ENCODE measurements around the gene ADAMTSL1. TPM values are rescaled to one million over a fixed set of nuclear protein-coding genes. Genes with fewer than 3 reads are reported as not detected.

ADAMTSL1 gene
- total RNA-seq, 1 experiment from 2014 or later: 0.94 TPM

GRCh38 chr9:18447541-18447940 is 26.4 kb upstream of the ADAMTSL1 start:
- POLR2A ChIA-PET: no interaction called here
- no peaks in the 10 kb centered on the region for H3K4me1 Mint-ChIP-seq
- CTCF ChIA-PET: interaction anchor here (0.9 kb wide), 1 partner anchor 193 kb away, joined by 3 read pairs; no protein-coding TSS in a partner anchor
- TF ChIP-seq SP1 (CRISPR knock-in tag; conservative IDR thresholded peaks at IDR 0.05) (no peak), NR3C1 (CRISPR knock-in tag; conservative IDR thresholded peaks at IDR 0.05; ENCODE audit: low read depth) (no peak), NFATC4 (CRISPR knock-in tag; IDR thresholded peaks at IDR 0.05) (no peak), ZNF416 (CRISPR knock-in tag; IDR thresholded peaks at IDR 0.05) (no peak), CREM (CRISPR knock-in tag; IDR thresholded peaks at IDR 0.05) (no peak), ATF1 (CRISPR knock-in tag; IDR thresholded peaks at IDR 0.05) (no peak), ZNF425 (CRISPR knock-in tag; conservative IDR thresholded peaks at IDR 0.05) (no peak), TEAD1 (CRISPR knock-in tag; IDR thresholded peaks at IDR 0.05) (no peak), ZNF281 (CRISPR knock-in tag; IDR thresholded peaks at IDR 0.05) (no peak), AR (CRISPR knock-in tag; IDR thresholded peaks at IDR 0.05) (no peak), NR1H2 (CRISPR knock-in tag; IDR thresholded peaks at IDR 0.05) (no peak)
- TF ChIP-seq, protein P1, sequence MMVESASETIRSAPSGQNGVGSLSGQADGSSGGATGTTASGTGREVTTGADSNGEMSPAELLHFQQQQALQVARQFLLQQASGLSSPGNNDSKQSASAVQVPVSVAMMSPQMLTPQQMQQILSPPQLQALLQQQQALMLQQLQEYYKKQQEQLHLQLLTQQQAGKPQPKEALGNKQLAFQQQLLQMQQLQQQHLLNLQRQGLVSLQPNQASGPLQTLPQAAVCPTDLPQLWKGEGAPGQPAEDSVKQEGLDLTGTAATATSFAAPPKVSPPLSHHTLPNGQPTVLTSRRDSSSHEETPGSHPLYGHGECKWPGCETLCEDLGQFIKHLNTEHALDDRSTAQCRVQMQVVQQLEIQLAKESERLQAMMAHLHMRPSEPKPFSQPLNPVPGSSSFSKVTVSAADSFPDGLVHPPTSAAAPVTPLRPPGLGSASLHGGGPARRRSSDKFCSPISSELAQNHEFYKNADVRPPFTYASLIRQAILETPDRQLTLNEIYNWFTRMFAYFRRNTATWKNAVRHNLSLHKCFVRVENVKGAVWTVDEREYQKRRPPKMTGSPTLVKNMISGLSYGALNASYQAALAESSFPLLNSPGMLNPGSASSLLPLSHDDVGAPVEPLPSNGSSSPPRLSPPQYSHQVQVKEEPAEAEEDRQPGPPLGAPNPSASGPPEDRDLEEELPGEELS (CRISPR knock-in tag; IDR thresholded peaks at IDR 0.05): no peak
- TF ChIP-seq, protein P2, sequence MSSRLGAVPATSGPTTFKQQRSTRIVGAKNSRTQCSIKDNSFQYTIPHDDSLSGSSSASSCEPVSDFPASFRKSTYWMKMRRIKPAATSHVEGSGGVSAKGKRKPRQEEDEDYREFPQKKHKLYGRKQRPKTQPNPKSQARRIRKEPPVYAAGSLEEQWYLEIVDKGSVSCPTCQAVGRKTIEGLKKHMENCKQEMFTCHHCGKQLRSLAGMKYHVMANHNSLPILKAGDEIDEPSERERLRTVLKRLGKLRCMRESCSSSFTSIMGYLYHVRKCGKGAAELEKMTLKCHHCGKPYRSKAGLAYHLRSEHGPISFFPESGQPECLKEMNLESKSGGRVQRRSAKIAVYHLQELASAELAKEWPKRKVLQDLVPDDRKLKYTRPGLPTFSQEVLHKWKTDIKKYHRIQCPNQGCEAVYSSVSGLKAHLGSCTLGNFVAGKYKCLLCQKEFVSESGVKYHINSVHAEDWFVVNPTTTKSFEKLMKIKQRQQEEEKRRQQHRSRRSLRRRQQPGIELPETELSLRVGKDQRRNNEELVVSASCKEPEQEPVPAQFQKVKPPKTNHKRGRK (CRISPR knock-in tag; IDR thresholded peaks at IDR 0.05; ENCODE audit: borderline replicate concordance): no peak
- TF ChIP-seq, protein P3, sequence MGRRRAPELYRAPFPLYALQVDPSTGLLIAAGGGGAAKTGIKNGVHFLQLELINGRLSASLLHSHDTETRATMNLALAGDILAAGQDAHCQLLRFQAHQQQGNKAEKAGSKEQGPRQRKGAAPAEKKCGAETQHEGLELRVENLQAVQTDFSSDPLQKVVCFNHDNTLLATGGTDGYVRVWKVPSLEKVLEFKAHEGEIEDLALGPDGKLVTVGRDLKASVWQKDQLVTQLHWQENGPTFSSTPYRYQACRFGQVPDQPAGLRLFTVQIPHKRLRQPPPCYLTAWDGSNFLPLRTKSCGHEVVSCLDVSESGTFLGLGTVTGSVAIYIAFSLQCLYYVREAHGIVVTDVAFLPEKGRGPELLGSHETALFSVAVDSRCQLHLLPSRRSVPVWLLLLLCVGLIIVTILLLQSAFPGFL (CRISPR knock-in tag; IDR thresholded peaks at IDR 0.05; ENCODE audit: borderline replicate concordance): no peak
- H3K27ac Mint-ChIP-seq: no peak overlapping the region
- H3K27me3 Mint-ChIP-seq (ENCODE audit: low read depth): no peaks in the 10 kb centered on the region
- peaks cover 3% of the 10 kb centered on the region; the same call in 1 of the 2 replicates for H3K9me3 Mint-ChIP-seq
- no peak overlapping the region for H3K4me3 Mint-ChIP-seq
- no peaks in the 10 kb centered on the region for H3K36me3 Mint-ChIP-seq
- ATAC-seq (no peak), DNase-seq (ENCODE audit: low spot score) (no peak)
